DND-41 (cell line): ENCODE measurements around the gene EVA1C.
"Not testable (repeated sequence)": the region's sequence is repeated elsewhere in the genome, so short reads cannot be mapped to it uniquely, and the experiment has no call there.

ENCODE experiments used
- ATAC-seq: fragments of 200-7000 bp; cut with Tn5 transposase; 3 replicates; pipeline ENCODE4 v1.9.1; 2021; ENCODE audit warnings: low read depth; ENCODE audit not compliant: insufficient read depth
- DNase-seq: peaks from one replicate; pipeline ENCODE4 v3.0.0-alpha.2; 2020
- H2AFZ ChIP-seq: 2 replicates; pipeline ENCODE4 v1.6.0; 2012; ENCODE audit warnings: low read depth, low read length
- H3K27ac ChIP-seq: 2 replicates; pipeline ENCODE4 v1.5.1; 2012; ENCODE audit warnings: low read length, inconsistent platforms
- H3K27me3 ChIP-seq: fragments of 200-600 bp; sonication (generic); 2 replicates; pipeline ENCODE4 v1.6.0; 2012; ENCODE audit warnings: low read length, mild to moderate bottlenecking, inconsistent platforms; ENCODE audit not compliant: insufficient read depth, poor library complexity
- H3K36me3 ChIP-seq: 2 replicates; pipeline ENCODE4 v1.5.1; 2012; ENCODE audit warnings: low read length, inconsistent platforms; ENCODE audit not compliant: insufficient read depth
- H3K4me1 ChIP-seq: 2 replicates; pipeline ENCODE4 v1.5.1; 2012; ENCODE audit warnings: mild to moderate bottlenecking, low read length; ENCODE audit not compliant: insufficient read depth
- H3K4me2 ChIP-seq: 2 replicates; pipeline ENCODE4 v1.6.0; 2012; ENCODE audit warnings: mild to moderate bottlenecking, moderate library complexity, low read length, inconsistent platforms; ENCODE audit not compliant: insufficient read depth
- H3K4me3 ChIP-seq, 2 experiments: fragments of 200-600 bp in 1 of 2; shearing (Covaris generic) in 1 of 2; 2 replicates each; pipeline ENCODE4 v1.5.1; 2012 to 2016; ENCODE audit warnings: inconsistent platforms in 2 of 2, low read length in 2 of 2, mild to moderate bottlenecking in 2 of 2, low read depth in 1 of 2, moderate library complexity in 1 of 2
- H3K79me2 ChIP-seq: 2 replicates; pipeline ENCODE4 v1.6.0; 2012; ENCODE audit warnings: low read length, inconsistent platforms; ENCODE audit not compliant: insufficient read depth
- H3K9ac ChIP-seq: 2 replicates; pipeline ENCODE4 v1.6.0; 2012; ENCODE audit warnings: low read depth, mild to moderate bottlenecking, inconsistent platforms, low read length, moderate library complexity
- H3K9me3 ChIP-seq: 2 replicates; pipeline ENCODE4 v1.5.1; 2012; ENCODE audit warnings: low read length, moderate library complexity, mild to moderate bottlenecking, inconsistent platforms; ENCODE audit not compliant: insufficient read depth, severe bottlenecking
- H4K20me1 ChIP-seq: 2 replicates; pipeline ENCODE4 v1.6.0; 2012; ENCODE audit warnings: low read length; ENCODE audit not compliant: insufficient read depth
- EZH2 ChIP-seq: IDR thresholded peaks from 3 replicates; pipeline ENCODE4 v1.6.1; 2012; ENCODE audit warnings: borderline replicate concordance, low read depth, mild to moderate bottlenecking, moderate library complexity, low read length, inconsistent platforms; ENCODE audit not compliant: severe bottlenecking
- TF ChIP-seq, protein P1 (sequence below): IDR thresholded peaks from 2 replicates; pipeline ENCODE4 v1.5.1; 2012; ENCODE audit warnings: borderline replicate concordance, low read length, moderate library complexity, mild to moderate bottlenecking; ENCODE audit not compliant: poor library complexity, severe bottlenecking; ENCODE audit errors: extremely low read depth

Gene EVA1C

DNA sequence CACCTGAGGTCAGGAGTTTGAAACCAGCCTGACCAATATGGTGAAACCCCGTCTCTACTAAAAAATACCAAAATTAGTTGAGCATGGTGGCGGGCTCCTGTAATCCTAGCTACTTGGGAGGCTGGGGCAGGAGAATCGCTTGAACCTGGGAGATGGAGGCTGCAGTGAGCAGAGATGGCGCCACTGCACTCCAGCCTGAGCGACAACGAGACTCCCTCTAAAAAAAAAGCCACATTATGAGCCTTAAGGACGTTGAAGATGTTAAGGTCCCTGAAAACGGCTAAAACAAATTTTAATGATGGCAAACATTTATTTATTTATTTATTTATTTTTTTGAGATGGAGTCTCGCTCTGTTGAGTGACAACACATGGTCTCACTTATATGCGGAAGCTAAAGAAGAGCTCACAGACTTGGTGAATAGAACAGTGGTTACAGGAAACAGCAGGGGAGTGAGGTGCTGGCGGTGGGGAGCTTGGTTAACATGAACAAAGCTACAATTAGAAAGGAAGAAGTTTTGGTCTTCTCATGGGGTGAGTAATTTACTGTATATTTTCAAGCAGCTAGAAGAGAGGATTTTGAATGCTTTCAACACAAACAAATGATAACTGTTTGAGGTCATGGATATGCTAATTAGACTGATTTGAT, 125.8 kb downstream of the EVA1C start:
- H3K4me3 ChIP-seq = no peak overlapping the region
- H3K27ac ChIP-seq = no peak overlapping the region
- H3K9ac ChIP-seq = no peak overlapping the region
- H3K27me3 ChIP-seq = no peaks in the 10 kb centered on the region
- no peak overlapping the region for H3K4me2 ChIP-seq
- no peaks in the 10 kb centered on the region for H4K20me1 ChIP-seq
- DNase-seq = no peak
- ATAC-seq = no peak; the same call in 2 of the 3 replicates
- H3K79me2 ChIP-seq = no peaks in the 10 kb centered on the region
- no peaks in the 10 kb centered on the region for H3K4me1 ChIP-seq
- H2AFZ ChIP-seq = no peak overlapping the region
- H3K36me3 ChIP-seq = no peaks in the 10 kb centered on the region
- TF ChIP-seq, protein P1, sequence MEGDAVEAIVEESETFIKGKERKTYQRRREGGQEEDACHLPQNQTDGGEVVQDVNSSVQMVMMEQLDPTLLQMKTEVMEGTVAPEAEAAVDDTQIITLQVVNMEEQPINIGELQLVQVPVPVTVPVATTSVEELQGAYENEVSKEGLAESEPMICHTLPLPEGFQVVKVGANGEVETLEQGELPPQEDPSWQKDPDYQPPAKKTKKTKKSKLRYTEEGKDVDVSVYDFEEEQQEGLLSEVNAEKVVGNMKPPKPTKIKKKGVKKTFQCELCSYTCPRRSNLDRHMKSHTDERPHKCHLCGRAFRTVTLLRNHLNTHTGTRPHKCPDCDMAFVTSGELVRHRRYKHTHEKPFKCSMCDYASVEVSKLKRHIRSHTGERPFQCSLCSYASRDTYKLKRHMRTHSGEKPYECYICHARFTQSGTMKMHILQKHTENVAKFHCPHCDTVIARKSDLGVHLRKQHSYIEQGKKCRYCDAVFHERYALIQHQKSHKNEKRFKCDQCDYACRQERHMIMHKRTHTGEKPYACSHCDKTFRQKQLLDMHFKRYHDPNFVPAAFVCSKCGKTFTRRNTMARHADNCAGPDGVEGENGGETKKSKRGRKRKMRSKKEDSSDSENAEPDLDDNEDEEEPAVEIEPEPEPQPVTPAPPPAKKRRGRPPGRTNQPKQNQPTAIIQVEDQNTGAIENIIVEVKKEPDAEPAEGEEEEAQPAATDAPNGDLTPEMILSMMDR = no peak
- no peak for TF ChIP-seq EZH2
- H3K9me3 ChIP-seq = no peaks in the 10 kb centered on the region

- H3K36me3 ChIP-seq = no peaks in the 10 kb centered on the region
- no peaks in the 10 kb centered on the region for H3K27me3 ChIP-seq
- ATAC-seq = no peak
- H3K4me3 ChIP-seq = no peak overlapping the region
- H3K79me2 ChIP-seq = no peaks in the 10 kb centered on the region
- H3K4me2 ChIP-seq = no peak overlapping the region
- no peaks in the 10 kb centered on the region for H4K20me1 ChIP-seq
- H3K9ac ChIP-seq = no peak overlapping the region
- DNase-seq = no peak
- no peaks in the 10 kb centered on the region for H3K9me3 ChIP-seq
- TF ChIP-seq EZH2 = no peak
- TF ChIP-seq, protein P1 = no peak
- no peak overlapping the region for H3K27ac ChIP-seq
- no peaks in the 10 kb centered on the region for H3K4me1 ChIP-seq
- no peak overlapping the region for H2AFZ ChIP-seq
These were observed 126.9 kb downstream of the EVA1C start for GRCh38 chr21:32539378-32539777.

GRCh38 chr21:32543056-32543455, 130.6 kb downstream of the EVA1C start:
- not testable (repeated sequence) for H2AFZ ChIP-seq, ATAC-seq, H3K4me3 ChIP-seq, H3K27me3 ChIP-seq, H3K4me2 ChIP-seq, DNase-seq, H3K27ac ChIP-seq, H3K9me3 ChIP-seq, H3K9ac ChIP-seq, H4K20me1 ChIP-seq, H3K79me2 ChIP-seq, H3K4me1 ChIP-seq, H3K36me3 ChIP-seq

GRCh38 chr21:32543975-32544374, 131.5 kb downstream of the EVA1C start:
- Histone ChIP-seq H4K20me1 (no peaks in the 10 kb centered on the region), H3K4me3 (no peak overlapping the region), H3K4me2 (no peak overlapping the region), H3K36me3 (no peaks in the 10 kb centered on the region), H3K27ac (no peak overlapping the region), H3K9ac (no peak overlapping the region), H3K9me3 (no peaks in the 10 kb centered on the region), H3K27me3 (no peaks in the 10 kb centered on the region), H3K79me2 (no peaks in the 10 kb centered on the region), H2AFZ (no peak overlapping the region), H3K4me1 (no peaks in the 10 kb centered on the region)
- no peak for DNase-seq
- no peak for ATAC-seq
- no peak for TF ChIP-seq EZH2
